GM18502 (cell line): Measurements from ENCODE around the gene DBNL.

Experiments used
- ATAC-seq: cut with Tn5 transposase; IDR thresholded peaks from one replicate; pipeline ENCODE4 v1.9.1; 2021; ENCODE audit warnings: mild to moderate bottlenecking; ENCODE audit not compliant: unreplicated experiment, poor library complexity

DBNL gene

DNA sequence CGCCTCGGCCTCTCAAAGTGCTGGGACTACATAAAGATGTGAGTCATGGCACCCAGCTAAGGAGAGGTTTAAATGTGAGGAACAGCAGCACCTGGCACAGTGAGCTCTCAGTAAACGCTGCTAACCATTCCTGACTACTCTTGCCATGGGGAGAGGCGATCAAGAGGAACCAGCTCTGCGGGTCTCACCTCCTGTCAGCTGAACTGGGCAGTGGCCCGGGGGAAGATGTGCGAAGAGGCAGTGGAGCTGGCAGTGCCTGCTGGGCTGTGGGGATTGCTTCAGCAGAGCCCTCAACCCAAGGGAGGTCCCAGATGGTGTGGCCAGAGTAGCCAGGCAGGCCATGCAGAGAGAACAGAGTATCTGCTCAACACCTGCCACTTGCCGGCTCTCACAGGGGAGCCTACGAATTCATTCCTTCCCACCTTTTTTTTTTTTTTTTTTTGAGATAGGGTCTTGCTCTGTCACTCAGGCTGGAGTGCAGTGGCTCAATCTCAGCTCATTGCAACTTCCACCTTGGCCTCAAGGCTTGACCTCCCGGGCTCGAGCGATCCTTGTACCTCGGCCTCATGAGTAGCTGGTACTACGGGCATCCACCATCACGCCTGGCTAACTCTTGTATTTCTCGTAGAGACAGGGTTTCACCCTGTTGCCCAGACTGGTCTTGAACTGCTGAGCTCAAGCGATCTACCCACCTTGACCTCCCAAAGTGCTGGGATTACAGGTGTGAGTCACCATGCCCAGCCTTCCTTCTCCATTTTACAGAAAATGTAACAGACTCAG, 31.0 kb downstream of the DBNL start:
- no peak for ATAC-seq

DNA sequence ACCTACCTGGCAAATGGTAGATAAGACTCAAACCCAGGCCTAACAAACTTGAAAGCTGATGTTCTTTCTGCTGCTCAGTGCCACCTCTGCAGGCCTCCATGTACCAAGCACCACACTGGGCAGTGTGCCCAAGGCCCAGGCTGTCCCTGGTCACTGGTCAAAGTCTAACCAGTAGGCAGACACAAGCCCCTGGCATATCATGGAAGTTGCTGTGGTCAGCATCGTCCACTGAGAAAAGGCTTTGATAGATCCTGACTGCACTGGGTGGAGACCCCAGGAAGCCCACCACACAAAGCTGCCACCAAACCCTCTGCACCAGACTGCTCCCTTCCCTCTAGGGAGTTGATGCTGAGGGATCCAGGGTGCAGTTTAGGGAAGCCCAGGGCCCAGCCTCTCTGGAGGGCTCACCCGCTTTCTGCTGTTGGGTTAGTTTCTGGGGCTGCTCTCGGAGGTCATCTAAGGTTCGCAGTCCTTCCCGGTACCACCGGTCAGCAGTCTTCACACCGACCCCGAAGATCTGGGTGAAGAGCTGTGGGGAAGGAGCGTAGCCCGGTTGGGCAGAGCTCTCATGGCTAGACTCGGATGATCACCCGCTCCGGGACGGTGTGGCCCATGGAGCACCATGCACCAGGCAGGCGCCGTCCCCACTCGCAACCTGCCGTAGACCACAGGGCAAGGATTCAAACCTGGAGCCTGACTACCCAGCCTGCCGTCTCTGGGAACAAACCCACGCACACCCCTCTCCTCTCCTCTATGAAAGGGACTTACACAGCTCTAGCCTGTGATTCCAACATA, 31.8 kb downstream of the DBNL start:
- no peak for ATAC-seq

DNA sequence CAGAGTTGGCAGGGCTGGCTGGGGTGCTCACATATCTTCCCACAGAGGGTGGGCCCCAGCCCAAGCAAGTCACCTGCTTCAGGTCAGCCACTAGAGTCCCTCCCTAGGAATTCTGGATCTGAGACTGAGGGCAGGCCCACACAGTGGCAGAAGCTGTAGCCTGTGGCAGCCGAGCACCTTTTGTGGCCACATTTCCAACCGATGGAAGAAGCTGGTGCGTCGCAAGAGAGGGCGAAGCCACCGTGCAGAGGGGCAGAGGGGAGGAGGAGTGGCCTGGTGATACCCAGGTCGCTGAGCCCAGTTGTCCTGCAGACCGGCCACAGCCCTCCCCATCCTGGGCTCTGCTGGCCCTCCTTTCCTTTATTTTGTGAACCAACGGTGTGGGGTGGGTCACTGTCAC, 32.6 kb downstream of the DBNL start:
- ATAC-seq = no peak

DNA sequence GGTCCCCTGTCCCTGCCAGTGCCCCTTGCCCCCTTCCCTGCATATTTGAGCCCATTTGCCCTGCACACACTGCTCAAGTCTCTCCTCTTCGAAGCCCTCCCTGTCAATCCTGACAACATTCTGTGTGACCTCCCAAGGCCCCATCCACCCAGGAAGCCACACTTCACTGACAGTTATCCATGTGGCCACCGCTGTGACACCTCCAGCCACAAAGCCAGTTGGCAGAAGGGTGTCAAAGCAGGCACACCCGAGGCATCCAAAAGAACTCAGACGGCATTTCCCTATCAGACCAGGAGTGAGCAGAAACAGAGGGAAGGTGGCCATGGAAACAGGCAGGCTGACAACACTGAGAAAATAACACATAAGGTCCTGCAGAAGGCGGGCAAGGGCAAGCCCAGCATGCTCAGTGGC, 33.2 kb downstream of the DBNL start:
- no peak for ATAC-seq

DNA sequence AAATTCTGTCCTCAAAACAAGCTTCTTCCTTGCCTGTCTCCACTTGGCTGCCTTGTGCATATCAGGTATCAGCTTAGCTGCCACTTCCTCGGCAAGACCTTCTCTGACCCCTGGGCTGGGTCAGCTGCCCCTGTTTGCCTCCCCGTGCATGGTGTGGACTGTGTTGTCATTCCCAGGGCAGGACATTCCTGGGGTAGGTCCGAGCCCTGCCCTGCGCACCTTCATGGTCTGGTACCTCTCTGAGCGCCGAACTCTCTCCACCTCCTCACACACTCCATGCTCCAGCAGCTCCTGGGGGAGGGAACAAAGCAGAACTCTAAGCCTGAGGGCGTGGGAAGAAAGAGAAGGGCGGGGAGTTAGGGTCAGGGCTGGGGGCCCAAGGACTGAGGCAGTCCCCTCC, 34.0 kb downstream of the DBNL start:
- ATAC-seq = no peak

DNA sequence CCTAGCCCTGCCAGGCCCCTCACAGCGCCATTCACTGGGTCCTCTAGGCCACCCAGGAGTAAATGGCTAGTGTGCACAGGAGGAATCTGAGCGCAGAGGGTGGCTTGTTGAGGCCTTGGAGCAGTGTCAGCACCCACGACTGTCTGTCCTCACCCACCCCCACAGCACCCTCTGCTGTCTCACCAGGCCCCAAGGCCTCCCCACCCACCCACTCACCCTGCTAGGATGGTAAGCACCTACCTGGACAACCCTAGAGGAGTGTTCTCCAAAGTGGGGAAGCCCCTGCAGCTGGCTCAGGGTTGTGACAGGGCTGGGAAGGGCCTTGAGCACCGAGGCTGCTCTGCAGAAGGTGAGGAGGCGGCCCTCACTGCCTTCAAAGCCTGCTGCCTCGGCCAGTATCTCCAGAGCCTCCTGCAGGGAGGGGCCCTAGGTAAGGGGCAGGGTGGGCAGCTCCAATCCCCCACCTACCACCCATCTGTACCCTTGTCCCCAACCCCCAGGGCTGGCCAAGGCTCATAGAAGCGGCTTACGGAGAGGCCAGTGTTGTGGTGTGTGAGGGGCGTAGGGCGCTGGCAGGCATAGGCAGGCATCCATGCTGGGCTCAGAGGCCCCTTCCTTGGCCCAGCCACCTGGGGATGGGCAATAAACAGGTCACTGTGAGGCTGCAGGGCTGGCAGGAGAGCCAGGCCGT, 35.0 kb downstream of the DBNL start:
- no peak for ATAC-seq

DNA sequence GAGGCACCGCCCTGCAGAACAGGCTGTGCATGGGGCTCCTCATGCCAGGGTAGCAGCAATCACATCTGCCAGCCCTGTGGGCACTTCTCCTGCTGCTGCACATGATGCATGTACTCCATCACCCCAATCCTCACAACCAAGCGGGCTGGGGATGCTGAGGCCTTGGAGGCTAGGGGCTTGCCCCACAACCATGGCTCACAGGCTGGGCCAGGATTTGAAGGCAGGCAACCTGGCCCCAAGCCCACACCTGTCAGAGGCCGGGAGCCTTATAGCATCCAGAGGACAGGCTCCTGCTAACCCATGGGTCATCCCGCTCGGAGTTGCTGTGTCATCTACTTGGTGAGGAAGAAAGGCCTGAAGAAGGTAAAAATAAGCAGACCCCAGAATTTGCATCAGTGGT, 35.6 kb downstream of the DBNL start:
- no peak for ATAC-seq

DNA sequence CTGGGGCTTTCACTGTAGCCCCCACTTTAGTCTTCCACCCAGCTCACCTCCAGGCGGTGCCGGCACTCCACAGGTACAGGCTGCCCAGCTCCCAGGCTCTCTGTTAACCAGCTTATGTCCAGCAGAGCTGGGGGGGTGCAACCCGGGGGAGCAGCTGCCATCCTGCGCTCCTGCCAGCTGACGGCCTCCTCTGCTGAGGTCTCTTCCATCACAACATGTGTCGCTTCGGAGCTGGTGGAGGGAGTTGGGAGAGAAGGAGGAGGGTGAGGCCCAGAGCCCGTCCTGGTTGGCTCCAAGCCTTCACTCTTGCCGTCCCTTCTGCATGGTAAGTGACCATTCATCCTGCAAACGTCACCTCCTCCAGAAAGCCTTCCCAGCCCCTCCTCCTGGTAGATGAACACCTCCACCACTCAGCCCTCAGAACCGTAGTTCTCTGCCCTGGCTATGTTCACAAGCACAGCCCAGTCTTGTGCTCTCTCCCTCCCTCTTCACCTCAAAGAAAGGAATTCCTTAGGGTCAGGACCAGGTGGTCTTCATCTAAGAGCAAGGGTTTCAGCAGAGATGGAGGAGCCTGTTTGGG, 36.3 kb downstream of the DBNL start:
- no peak for ATAC-seq

DNA sequence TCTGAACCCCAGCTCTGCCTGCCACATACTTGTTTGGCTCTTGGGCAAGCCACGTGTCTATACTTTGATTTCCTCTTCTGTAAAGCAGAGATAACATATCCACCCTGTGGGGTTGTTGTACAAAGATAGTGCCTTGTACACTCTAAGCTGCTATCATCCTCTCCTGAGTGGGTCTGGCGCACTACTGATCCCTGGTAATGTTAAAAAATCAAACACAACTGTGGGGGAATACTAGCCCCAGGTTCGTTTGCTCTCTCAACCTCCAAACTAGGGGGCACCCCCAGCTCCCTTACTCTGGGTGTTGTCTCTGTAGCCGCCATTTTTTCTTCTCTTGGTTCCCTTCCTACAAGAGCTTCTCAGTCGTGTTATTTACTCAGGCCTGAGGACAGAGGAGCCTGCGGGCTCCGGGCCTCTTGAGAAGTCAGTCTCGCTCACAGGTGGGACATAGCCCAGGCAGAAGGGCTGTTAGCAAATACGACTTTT, 36.8 kb downstream of the DBNL start:
- ATAC-seq = no peak

DNA sequence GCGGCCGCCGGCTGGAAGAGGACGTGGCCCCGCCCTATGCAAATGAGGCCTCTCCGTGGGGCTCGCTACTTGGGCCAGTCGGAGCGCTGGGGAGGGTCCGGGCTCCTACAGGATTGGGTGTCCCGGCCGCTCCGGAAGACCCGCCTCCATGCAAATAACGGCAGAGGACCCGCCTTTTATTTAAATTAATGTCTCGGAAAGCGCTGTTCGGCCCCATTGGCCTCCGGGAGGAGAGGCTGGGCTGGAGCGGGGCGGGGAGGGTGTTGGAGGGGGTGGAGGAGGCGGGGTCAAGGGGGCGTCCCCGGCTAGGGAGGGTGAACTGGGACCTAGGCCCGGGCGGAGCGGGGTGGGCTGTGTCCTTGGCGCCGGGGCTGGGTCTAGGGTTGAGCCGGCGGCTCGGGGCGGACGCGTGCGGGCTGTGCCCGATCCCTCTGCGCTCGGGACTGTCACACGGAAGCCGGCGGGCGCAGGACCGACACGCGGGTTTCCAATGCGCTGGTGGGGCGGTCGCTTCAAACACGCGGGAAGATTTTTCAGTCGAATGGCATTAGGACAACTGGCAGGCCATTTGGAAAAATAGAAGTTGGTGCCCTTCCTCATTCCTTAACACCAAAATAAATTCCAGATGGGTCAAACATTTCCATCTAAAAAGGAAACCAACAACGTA, 38.2 kb downstream of the DBNL start:
- peak; percentile 91 for ATAC-seq

DNA sequence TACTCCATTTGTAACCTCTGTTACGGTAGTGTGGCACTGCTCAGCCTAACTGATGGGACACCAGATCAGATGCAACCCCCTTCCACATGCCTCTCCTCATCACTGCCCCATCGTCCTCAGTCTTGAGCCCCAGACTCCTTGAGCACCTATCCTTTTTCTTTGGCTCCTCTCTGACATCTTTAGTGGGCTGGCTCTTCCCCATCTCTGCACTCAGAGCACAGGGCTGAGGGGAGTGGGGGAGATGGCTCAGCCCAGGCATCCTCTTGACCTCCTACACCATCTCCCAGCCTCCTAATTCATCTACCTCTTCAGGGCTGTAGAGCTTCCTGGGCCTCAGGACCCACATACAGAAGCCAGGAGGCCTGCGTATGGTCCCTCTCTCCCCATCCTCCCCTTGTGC, 39.3 kb downstream of the DBNL start:
- ATAC-seq = no peak

DNA sequence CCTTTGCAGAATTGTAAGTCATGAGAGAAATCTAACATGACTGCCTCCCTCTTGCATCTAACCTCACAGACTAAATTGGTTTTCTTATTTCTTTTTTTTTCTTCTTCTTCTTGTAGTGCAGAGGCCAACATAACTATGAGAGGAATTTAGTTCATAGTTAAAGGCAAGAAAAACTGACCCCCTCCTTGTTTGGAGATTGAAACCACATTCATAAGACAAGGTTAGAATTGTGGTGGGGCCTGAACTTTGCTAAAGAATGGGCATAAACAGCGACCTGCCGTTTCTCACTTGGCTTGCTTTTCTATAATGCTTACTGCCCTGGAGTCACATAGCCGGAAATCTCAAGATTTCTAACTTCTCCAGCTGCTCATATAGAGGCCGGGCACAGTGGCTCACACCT, 40.2 kb downstream of the DBNL start:
- no peak for ATAC-seq

DNA sequence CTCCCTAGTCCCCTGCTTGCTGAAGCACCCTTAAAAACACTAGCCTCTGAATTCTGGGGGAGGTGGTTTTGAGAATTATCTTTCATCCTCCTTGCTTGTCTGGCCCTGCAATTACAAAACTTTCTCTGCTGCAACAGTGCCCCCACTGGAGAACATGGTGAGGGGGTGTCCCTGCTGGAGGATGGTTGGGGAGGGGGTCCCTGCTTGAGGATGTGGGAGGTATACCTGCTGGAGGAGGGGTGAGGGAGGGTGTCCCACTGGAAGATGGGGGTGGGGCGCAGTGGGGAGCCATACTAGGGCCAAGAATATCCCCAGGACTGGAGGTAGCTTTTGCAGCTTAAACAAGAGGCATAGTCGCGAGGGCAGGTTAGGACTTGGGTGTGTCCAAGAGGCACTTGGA, 41.0 kb downstream of the DBNL start:
- ATAC-seq = no peak

DNA sequence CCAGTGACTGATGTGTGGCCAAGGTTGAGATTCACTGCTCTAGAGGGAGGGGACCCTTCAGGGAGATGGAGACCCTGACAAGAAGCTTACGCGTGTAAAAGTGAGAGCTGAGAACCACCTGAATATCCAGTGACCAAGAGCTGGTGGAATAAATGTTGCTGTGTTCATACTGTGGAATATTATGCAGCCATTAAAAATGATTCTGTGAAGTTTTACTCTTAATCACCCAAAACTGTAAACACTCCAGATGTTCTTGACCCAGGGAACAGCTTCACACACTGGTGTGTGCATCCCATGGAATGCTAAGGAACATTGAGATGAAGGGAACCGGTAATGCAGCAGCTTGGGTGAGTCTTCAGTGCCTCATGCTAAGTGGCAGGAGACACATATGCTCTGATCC, 42.1 kb downstream of the DBNL start:
- no peak for ATAC-seq

DNA sequence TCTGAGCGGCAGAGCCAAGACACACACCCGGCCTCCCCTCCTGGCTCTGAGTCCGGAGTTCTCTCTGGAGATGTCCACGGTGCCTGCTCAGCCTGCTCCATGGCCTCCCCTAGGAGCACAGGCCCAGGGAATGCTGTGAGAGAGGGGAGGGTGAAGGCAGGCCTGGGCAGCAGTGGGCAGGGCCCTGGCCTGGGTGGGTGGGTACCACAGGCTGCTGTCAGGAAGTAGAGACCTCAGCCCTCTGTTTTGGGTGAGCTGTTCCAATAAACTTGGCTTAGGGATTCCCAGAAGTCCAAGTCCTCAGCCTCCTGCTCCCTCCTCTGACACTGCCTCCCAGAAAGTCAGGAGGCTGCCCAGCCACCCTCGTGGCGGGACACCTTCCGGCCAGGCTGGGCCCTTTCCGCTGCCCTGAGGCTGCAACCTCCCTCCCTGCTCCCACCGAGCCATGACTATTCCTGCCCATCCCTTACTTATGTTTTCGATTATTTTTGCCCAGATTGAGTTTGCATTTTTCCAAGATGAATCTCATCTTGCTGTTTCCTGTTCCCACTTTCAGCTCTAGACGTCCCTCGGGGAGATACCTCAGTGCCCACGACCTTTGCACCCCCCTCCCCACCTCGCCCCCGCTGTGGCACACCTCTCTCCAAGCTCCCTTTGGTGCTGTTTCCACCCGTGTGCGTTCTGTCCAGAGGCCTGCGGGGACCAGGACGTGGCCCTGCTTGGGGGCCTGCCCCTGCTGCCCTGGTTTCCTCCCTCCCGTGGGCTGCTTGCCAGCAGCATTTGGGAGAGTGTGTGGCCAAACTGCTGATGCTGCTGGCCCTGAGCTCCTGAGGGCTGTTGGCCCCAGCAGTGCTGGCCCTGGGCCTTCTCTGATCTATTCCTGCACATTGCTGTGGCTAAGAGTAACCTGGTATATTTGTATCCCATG, 43.7 kb downstream of the DBNL start:
- ATAC-seq = no peak

DNA sequence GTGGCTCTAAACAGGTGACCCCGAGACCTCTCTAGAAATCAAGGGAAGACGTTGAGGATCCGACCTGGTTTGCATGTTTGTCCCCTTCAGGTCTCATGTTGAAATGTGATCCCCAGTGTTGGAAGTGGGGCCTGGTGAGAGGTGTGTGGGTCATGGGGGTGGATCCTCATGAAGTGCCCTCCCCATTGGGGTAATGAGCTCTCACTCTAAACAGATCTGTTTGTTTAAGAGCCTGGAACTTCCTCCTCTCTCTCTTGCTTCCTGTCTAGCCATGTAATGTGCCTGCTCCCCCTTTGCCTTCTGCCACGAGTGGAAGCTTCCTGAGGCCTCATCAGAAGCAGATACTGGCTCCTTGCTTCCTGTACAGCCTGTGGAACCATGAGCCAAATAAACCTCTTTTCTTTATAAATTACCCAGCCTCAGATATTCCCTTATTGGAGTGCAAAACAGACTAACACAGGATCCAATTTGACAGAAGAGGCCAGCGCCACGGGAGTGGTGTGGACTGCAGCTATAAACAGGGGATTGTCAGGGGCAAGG, 48.7 kb downstream of the DBNL start:
- ATAC-seq = no peak

DNA sequence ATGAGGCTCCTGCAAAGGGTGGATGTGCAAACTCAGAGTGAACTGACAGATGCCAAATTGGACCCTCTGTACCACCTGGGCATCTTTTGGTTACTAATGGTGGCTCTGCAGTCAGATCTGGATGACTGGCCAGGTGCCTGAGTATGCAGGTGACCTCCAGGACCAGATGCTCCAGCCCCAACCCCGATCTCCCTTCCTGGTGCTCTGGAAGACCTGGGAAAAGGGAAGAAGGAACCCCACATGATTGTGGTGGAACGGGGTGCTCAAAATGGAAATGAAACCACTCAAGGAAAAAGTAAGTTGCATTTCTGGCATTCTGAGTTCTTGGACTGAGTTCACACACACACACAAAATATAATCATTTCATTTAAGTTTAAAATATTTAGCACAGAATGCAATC, 49.9 kb downstream of the DBNL start:
- ATAC-seq = no peak

DNA sequence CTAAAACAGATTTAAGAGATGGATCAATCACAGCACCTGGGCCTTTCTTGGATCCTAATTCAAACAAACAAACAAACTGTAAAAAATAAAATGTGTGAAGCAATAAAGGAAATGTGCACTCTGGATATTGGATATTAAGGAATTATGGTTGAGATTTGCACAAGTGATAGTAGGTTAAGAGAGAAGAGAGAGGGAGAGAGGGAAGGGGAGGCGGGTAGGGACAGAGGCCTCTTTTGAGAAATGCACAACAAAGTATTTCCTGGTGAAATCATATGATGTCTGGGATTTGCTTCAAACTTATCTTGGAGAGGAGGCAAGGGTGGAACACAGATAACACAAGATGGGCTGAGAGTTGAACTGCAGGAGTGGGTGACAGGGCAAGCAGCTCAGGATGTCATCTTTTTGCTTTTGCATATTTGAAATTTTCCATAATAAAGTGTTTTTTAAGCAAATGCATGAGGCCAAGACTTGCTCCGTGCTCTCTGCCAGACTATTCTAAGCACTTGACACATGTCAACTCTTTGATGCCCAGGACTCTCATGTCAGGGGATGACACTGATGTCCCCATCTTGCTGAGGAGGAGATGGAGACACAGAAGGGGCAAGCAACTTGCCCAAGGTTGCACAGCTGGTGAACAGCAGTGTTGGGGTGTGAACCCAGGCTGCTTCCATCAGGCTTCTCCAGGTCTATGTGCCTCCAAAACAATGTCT, 50.5 kb downstream of the DBNL start:
- ATAC-seq = no peak
